Uterus (tissue), 4 donors: ENCODE measurements around the gene DNAJB2. TPM values are rescaled to one million over a fixed set of nuclear protein-coding genes. Genes with fewer than 3 reads are reported as not detected.

Source experiments
- DNase-seq, 2 donors: peaks; one replicate each; pipeline ENCODE4 v3.0.0-alpha.2; 2019 to 2020
- H3K27ac ChIP-seq, 2 donors: fragments of 200-600 bp; sonication (generic); 1 replicate in 1 of 2; 2 replicates in 1 of 2; pipeline ENCODE4 v1.5.1; 2016 to 2018
- H3K27me3 ChIP-seq, 2 donors: fragments of 200-600 bp; sonication (generic); one replicate each; pipeline ENCODE4 v1.5.1; 2018 to 2019; ENCODE audit warnings: control low read depth in 1 of 2
- H3K36me3 ChIP-seq, 2 donors: fragments of 200-600 bp; sonication (generic); one replicate each; pipeline ENCODE4 v1.5.1; 2019; ENCODE audit warnings: control low read depth in 1 of 2
- H3K4me1 ChIP-seq, 2 donors: fragments of 200-600 bp; sonication (generic); one replicate each; pipeline ENCODE4 v1.5.1; 2018 to 2019; ENCODE audit warnings: control low read depth in 1 of 2
- H3K4me3 ChIP-seq, 2 donors: fragments of 200-600 bp; sonication (generic); 1 replicate in 1 of 2; 2 replicates in 1 of 2; pipeline ENCODE4 v1.5.1; 2018 to 2019; ENCODE audit warnings: mild to moderate bottlenecking in 1 of 2
- H3K9me3 ChIP-seq, 2 donors: fragments of 200-600 bp; sonication (generic); one replicate each; pipeline ENCODE4 v1.5.1; 2019; ENCODE audit warnings: control low read depth in 1 of 2
- CTCF ChIP-seq, 4 experiments: fragments of 200-600 bp in 2 of 4; fragments of 450-650 bp in 2 of 4; sonication (generic) in 2 of 4; IDR thresholded peaks; one replicate each; pipeline ENCODE4 v1.5.1; 2016 to 2019; ENCODE audit warnings: antibody characterized with exemption in 4 of 4, mild to moderate bottlenecking in 2 of 4, moderate library complexity in 1 of 4
- POLR2A ChIP-seq, 2 donors: fragments of 450-650 bp; IDR thresholded peaks; one replicate each; pipeline ENCODE4 v1.6.1; 2016; ENCODE audit warnings: antibody characterized with exemption in 2 of 2, mild to moderate bottlenecking in 1 of 2, moderate library complexity in 1 of 2
- intact Hi-C: fragments of 100-400 bp; cut with DNase I; formaldehyde crosslinking; loops from one replicate; pipeline ENCODE4 v1.15.1; 2023; ENCODE audit warnings: low total_unique reads
- total RNA-seq, 4 donors: library from RNA; depleted of rRNA in 3 of 4; stranded (reverse); fragments of >200 nt in 3 of 4; gene quantifications; one replicate each; pipeline versions ENCODE4 v1.1.0 to v1.2.4, GENCODE V29; 2014 to 2023
- donor health status: DM: yes; HTN: yes; CAD: no.

Gene DNAJB2
- total RNA-seq, 4 donors from 2014 or later: 32.1 to 92.1 (median 69.1) TPM

GRCh38 chr2:219270055-219270372, 9.2 kb upstream of the DNAJB2 start:
- TF ChIP-seq CTCF (IDR thresholded peaks at IDR 0.05) (no peak), POLR2A (IDR thresholded peaks at IDR 0.05) (no peak)

GRCh38 chr2:219271021-219271420, 8.1 kb upstream of the DNAJB2 start:
- TF ChIP-seq CTCF (IDR thresholded peaks at IDR 0.05): no peak
- no peak for TF ChIP-seq POLR2A (IDR thresholded peaks at IDR 0.05)
- H3K27ac ChIP-seq: no peak overlapping the region
- DNase-seq: no peak
- intact Hi-C loops: no loop called here
- no peaks in the 10 kb centered on the region for H3K4me1 ChIP-seq
- H3K27me3 ChIP-seq: no peaks in the 10 kb centered on the region
- no peaks in the 10 kb centered on the region for H3K36me3 ChIP-seq
- no peak overlapping the region for H3K4me3 ChIP-seq
- no peaks in the 10 kb centered on the region for H3K9me3 ChIP-seq

More at GRCh38 chr2:219270055-219270372, 9.2 kb upstream of the DNAJB2 start:
- no peak overlapping the region for H3K27ac ChIP-seq
- no peaks in the 10 kb centered on the region for H3K27me3 ChIP-seq
- H3K4me1 ChIP-seq: no peaks in the 10 kb centered on the region
- H3K4me3 ChIP-seq: no peak overlapping the region
- H3K9me3 ChIP-seq: no peaks in the 10 kb centered on the region
- intact Hi-C loops: no loop called here
- DNase-seq: no peak
- H3K36me3 ChIP-seq: no peaks in the 10 kb centered on the region

DNA sequence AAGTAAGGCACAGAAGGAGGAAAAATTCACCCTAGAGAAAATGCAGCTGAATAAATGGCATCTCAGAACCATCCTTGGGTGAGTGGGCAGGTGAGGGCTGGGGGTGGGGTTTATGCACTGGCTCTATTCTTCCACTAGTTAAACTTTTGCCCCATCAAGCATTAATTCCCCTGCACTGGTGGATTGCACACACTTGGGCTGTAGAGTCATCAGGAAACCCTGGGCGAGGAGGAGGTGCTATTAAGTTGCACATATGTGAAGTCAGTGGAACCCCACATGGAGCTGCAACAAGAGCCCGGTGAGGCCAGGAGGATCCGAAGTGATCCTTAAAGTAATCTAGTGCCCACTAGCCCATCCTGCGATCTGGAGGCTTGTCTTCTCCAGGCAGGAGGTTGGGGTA, 6.8 kb upstream of the DNAJB2 start:
- Histone ChIP-seq H3K36me3 (no peaks in the 10 kb centered on the region), H3K27ac (no peak overlapping the region), H3K9me3 (no peaks in the 10 kb centered on the region), H3K4me1 (no peaks in the 10 kb centered on the region), H3K4me3 (no peak overlapping the region), H3K27me3 (no peaks in the 10 kb centered on the region)
- TF ChIP-seq CTCF (IDR thresholded peaks at IDR 0.05): no peak
- TF ChIP-seq POLR2A (IDR thresholded peaks at IDR 0.05): no peak
- no peak for DNase-seq
- intact Hi-C loops: no loop called here

DNA sequence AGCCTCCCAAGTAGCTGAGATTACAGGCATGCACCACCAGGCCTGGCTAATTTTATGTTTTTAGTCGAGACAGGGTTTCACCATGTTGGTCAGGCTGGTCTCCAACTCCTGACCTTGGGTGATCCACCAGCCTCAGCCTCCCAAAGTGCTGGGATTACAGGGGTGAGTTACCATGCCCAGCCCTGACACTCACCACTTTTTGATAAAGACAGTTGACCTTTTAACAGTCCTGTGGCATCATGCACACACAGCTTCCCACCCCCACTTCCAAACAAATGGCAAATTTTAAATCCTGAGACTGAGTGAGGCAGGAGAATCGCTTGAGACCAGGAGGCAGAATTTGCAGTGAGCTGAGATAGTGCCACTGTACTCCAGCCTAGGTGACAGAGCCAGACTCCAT, 6.2 kb upstream of the DNAJB2 start:
- Histone ChIP-seq H3K27ac (no peak overlapping the region), H3K4me3 (no peak overlapping the region), H3K27me3 (no peaks in the 10 kb centered on the region), H3K36me3 (no peaks in the 10 kb centered on the region), H3K4me1 (peaks cover 1 to 3% of the 10 kb centered on the region in 2 donors), H3K9me3 (no peaks in the 10 kb centered on the region)
- no peak for DNase-seq
- intact Hi-C loops: no loop called here
- TF ChIP-seq POLR2A (IDR thresholded peaks at IDR 0.05) (no peak), CTCF (IDR thresholded peaks at IDR 0.05) (no peak)

- Histone ChIP-seq H3K4me1 (peaks cover 8 to 10% of the 10 kb centered on the region in 2 donors), H3K4me3 (no peak overlapping the region), H3K36me3 (no peaks in the 10 kb centered on the region), H3K27ac (peak overlapping the region; percentile 61 to 68), H3K9me3 (no peaks in the 10 kb centered on the region), H3K27me3 (no peaks in the 10 kb centered on the region)
- TF ChIP-seq POLR2A (IDR thresholded peaks at IDR 0.05) (no peak), CTCF (IDR thresholded peaks at IDR 0.05) (no peak)
- intact Hi-C loops: no loop called here
- DNase-seq: no peak
These were observed 5.2 kb upstream of the DNAJB2 start for GRCh38 chr2:219273937-219274336.
